Osteoblast (primary cell): ENCODE measurements around the gene EFNA2. TPM values are rescaled to one million over a fixed set of nuclear protein-coding genes. Genes with fewer than 3 reads are reported as not detected.
A peak's percentile ranks its signal among the peaks of the same experiment; 100 is the strongest.

ENCODE experiments used
- DNase-seq: peaks from one replicate; pipeline ENCODE4 v3.0.0; 2011; ENCODE audit warnings: low spot score, mixed read lengths; ENCODE audit not compliant: insufficient read length; ENCODE audit errors: missing footprints
- H2AFZ ChIP-seq: 2 replicates; pipeline ENCODE4 v1.6.0; 2011; ENCODE audit warnings: mild to moderate bottlenecking, low read length
- H3K27ac ChIP-seq: 2 replicates; pipeline ENCODE4 v1.5.1; 2011; ENCODE audit warnings: mild to moderate bottlenecking, low read depth, low read length, moderate library complexity
- H3K27me3 ChIP-seq: 2 replicates; pipeline ENCODE4 v1.6.0; 2012; ENCODE audit warnings: mild to moderate bottlenecking, control low read depth, inconsistent platforms, low read length, moderate library complexity; ENCODE audit not compliant: insufficient read depth
- H3K36me3 ChIP-seq: 2 replicates; pipeline ENCODE4 v1.5.1; 2011; ENCODE audit warnings: mild to moderate bottlenecking, low read length, control low read depth, moderate library complexity; ENCODE audit not compliant: insufficient read depth
- H3K4me1 ChIP-seq: 2 replicates; pipeline ENCODE4 v1.5.1; 2011; ENCODE audit warnings: mild to moderate bottlenecking, low read length, control low read depth, moderate library complexity; ENCODE audit not compliant: insufficient read depth
- H3K4me2 ChIP-seq: 2 replicates; pipeline ENCODE4 v1.6.0; 2011; ENCODE audit warnings: mild to moderate bottlenecking, low read length; ENCODE audit not compliant: insufficient read depth
- H3K4me3 ChIP-seq: fragments of 200-600 bp; sonication (generic); 3 replicates; pipeline ENCODE4 v1.5.1; 2012; ENCODE audit warnings: mild to moderate bottlenecking, low read length, inconsistent platforms; ENCODE audit not compliant: insufficient read depth
- H3K79me2 ChIP-seq: 2 replicates; pipeline ENCODE4 v1.6.0; 2012; ENCODE audit warnings: mild to moderate bottlenecking, low read length, control low read depth, inconsistent platforms; ENCODE audit not compliant: insufficient read depth
- H3K9me3 ChIP-seq: 2 replicates; pipeline ENCODE4 v1.5.1; 2011; ENCODE audit warnings: low read depth, low read length, control low read depth
- H4K20me1 ChIP-seq: 2 replicates; pipeline ENCODE4 v1.6.0; 2012; ENCODE audit warnings: mild to moderate bottlenecking, low read length, control low read depth; ENCODE audit not compliant: insufficient read depth
- CTCF ChIP-seq: IDR thresholded peaks from 2 replicates; pipeline ENCODE4 v1.5.1; 2011; ENCODE audit warnings: mild to moderate bottlenecking, low read depth, low read length, moderate library complexity; ENCODE audit errors: extremely low read depth
- total RNA-seq: library from RNA; depleted of rRNA; stranded (reverse); fragments of >200 nt; gene quantifications from 2 replicates; pipeline ENCODE4 v1.2.3, GENCODE V29; 2012

EFNA2 gene
- total RNA-seq, 1 donor, result not detected

GRCh38 chr19:1248139-1248785 is 37.4 kb upstream of the EFNA2 start, which contains the start of gene MIDN:
TSS of gene MIDN (plus strand) at chr19:1248583. CDS start at chr19:1250297, 1,714 bp downstream.
- Histone ChIP-seq H3K4me2 (peak within 1 kb of the TSS; percentile 76), H3K4me3 (peak within 1 kb of the TSS; percentile 83), H3K36me3 (peaks cover 8% of the 10 kb centered on the region), H2AFZ (peak within 1 kb of the TSS; percentile 65), H3K27ac (peak within 1 kb of the TSS; percentile 82), H3K9me3 (no peaks in the 10 kb centered on the region), H3K4me1 (peaks cover 18% of the 10 kb centered on the region), H4K20me1 (peaks cover 24% of the 10 kb centered on the region), H3K27me3 (no peaks in the 10 kb centered on the region), H3K79me2 (peaks cover 42% of the 10 kb centered on the region)
- TF ChIP-seq CTCF, result peak; percentile 25
- DNase-seq, result peak; percentile 99

GRCh38 chr19:1248786-1249297 is 36.8 kb upstream of the EFNA2 start:
- H3K4me1 ChIP-seq, result peaks cover 18% of the 10 kb centered on the region
- peaks cover 42% of the 10 kb centered on the region for H3K79me2 ChIP-seq
- no peak overlapping the region for H2AFZ ChIP-seq
- no peaks in the 10 kb centered on the region for H3K27me3 ChIP-seq
- H3K9me3 ChIP-seq, result no peaks in the 10 kb centered on the region
- H4K20me1 ChIP-seq, result peaks cover 20% of the 10 kb centered on the region
- peaks cover 12% of the 10 kb centered on the region for H3K36me3 ChIP-seq
- H3K4me3 ChIP-seq, result peak overlapping the region; percentile 83
- H3K4me2 ChIP-seq, result peak overlapping the region; percentile 55
- peak overlapping the region; percentile 82 for H3K27ac ChIP-seq
- TF ChIP-seq CTCF, result peak; percentile 50
- DNase-seq, result peak; percentile 99

GRCh38 chr19:1249298-1249989 is 36.2 kb upstream of the EFNA2 start:
- no peaks in the 10 kb centered on the region for H3K9me3 ChIP-seq
- DNase-seq, result peak; percentile 100
- no peak for TF ChIP-seq CTCF
- peaks cover 19% of the 10 kb centered on the region for H3K36me3 ChIP-seq
- peak overlapping the region; percentile 83 for H3K4me3 ChIP-seq
- H3K27me3 ChIP-seq, result no peaks in the 10 kb centered on the region
- peak overlapping the region; percentile 48 for H3K27ac ChIP-seq
- H3K4me1 ChIP-seq, result peaks cover 19% of the 10 kb centered on the region
- peaks cover 19% of the 10 kb centered on the region for H4K20me1 ChIP-seq
- H2AFZ ChIP-seq, result no peak overlapping the region
- H3K79me2 ChIP-seq, result peaks cover 43% of the 10 kb centered on the region
- H3K4me2 ChIP-seq, result peak overlapping the region; percentile 18

- Histone ChIP-seq H3K79me2 (peaks cover 44% of the 10 kb centered on the region), H3K4me1 (peaks cover 19% of the 10 kb centered on the region)
- TF ChIP-seq CTCF, result no peak
Measured at GRCh38 chr19:1249990-1250436, 35.7 kb upstream of the EFNA2 start.

More at GRCh38 chr19:1249990-1250436, 35.7 kb upstream of the EFNA2 start:
- Histone ChIP-seq H3K9me3 (no peaks in the 10 kb centered on the region), H3K27me3 (no peaks in the 10 kb centered on the region), H3K27ac (peak overlapping the region; percentile 33), H3K4me3 (peak overlapping the region; percentile 80), H3K4me2 (peak overlapping the region; percentile 18), H3K36me3 (peaks cover 24% of the 10 kb centered on the region), H2AFZ (no peak overlapping the region), H4K20me1 (peaks cover 23% of the 10 kb centered on the region)
- DNase-seq, result no peak
